Stimulated activated CD4-positive, alpha-beta T cell treated with anti-CD3 and anti-CD28 coated beads, TNF-alpha, amount 100 ng/mL, for 4 hours (primary cell): ENCODE data around the gene EPX.

Experiments used
- DNase-seq, 3 experiments: peaks; one replicate each; pipeline ENCODE4 v3.0.0-alpha.2; 2020; ENCODE audit warnings: low read depth in 3 of 3

The EPX gene

GRCh38 chr17:58252141-58252540 is 59.6 kb downstream of the EPX start:
- no peak for DNase-seq

GRCh38 chr17:58253082-58253481 is 60.6 kb downstream of the EPX start:
- DNase-seq: no peak
